GM19372 (cell line): ENCODE results near the gene NKAIN4.
A peak's percentile ranks its signal among the peaks of the same experiment; 100 is the strongest.

Source experiments
- ATAC-seq: cut with Tn5 transposase; IDR thresholded peaks from one replicate; pipeline ENCODE4 v1.9.1; 2021; ENCODE audit warnings: mild to moderate bottlenecking, low read depth, moderate library complexity; ENCODE audit not compliant: unreplicated experiment

The NKAIN4 gene

GRCh38 chr20:63220696-63221399 lies 33.4 kb downstream of the NKAIN4 start:
- no peak for ATAC-seq

- ATAC-seq: no peak
Measured at GRCh38 chr20:63219866-63220521, 34.3 kb downstream of the NKAIN4 start.

- no peak for ATAC-seq
Measured at GRCh38 chr20:63219447-63219821, 34.8 kb downstream of the NKAIN4 start.

- ATAC-seq: no peak
Measured at GRCh38 chr20:63218701-63219446, 35.4 kb downstream of the NKAIN4 start.

- ATAC-seq: no peak
Measured at GRCh38 chr20:63217706-63218105, 36.6 kb downstream of the NKAIN4 start.

GRCh38 chr20:63216849-63217471 lies 37.3 kb downstream of the NKAIN4 start:
- no peak for ATAC-seq

GRCh38 chr20:63216041-63216848 lies 38.0 kb downstream of the NKAIN4 start, which contains the start of gene YTHDF1:
TSS of gene YTHDF1 (minus strand) at chr20:63216131. CDS start at chr20:63215892, 239 bp downstream.
- ATAC-seq: peak; percentile 92

GRCh38 chr20:63215101-63216040 lies 38.9 kb downstream of the NKAIN4 start:
- no peak for ATAC-seq

GRCh38 chr20:63214514-63214913 lies 39.7 kb downstream of the NKAIN4 start:
- ATAC-seq: no peak

GRCh38 chr20:63212792-63213191 lies 41.5 kb downstream of the NKAIN4 start:
- ATAC-seq: no peak

- ATAC-seq: no peak
Measured at GRCh38 chr20:63212393-63212730, 41.9 kb downstream of the NKAIN4 start.

- ATAC-seq: no peak
Measured at GRCh38 chr20:63210011-63210605, 44.2 kb downstream of the NKAIN4 start.

- ATAC-seq: no peak
Measured at GRCh38 chr20:63208346-63208909, 45.8 kb downstream of the NKAIN4 start.

GRCh38 chr20:63206878-63207277 lies 47.4 kb downstream of the NKAIN4 start:
- ATAC-seq: no peak

- no peak for ATAC-seq
Measured at GRCh38 chr20:63205896-63206295, 48.4 kb downstream of the NKAIN4 start.

- ATAC-seq: no peak
Measured at GRCh38 chr20:63204362-63204761, 49.9 kb downstream of the NKAIN4 start.

GRCh38 chr20:63202811-63203526 lies 51.3 kb downstream of the NKAIN4 start:
- ATAC-seq: no peak

- ATAC-seq: no peak
Measured at GRCh38 chr20:63202021-63202420, 52.2 kb downstream of the NKAIN4 start.
